NCI-H2081 (cell line): ENCODE data around the gene OPN4.

ENCODE experiments used
- DNase-seq, 2 experiments: peaks; one replicate each; lab custom pipeline; 2025; lab: John Stamatoyannopoulos, UW

OPN4 gene

GRCh38 chr10:86662186-86663045 lies 8.1 kb downstream of the OPN4 start:
- DNase-seq = no peak

- DNase-seq = no peak
These were observed 8.6 kb downstream of the OPN4 start for GRCh38 chr10:86663046-86663345.

DNA sequence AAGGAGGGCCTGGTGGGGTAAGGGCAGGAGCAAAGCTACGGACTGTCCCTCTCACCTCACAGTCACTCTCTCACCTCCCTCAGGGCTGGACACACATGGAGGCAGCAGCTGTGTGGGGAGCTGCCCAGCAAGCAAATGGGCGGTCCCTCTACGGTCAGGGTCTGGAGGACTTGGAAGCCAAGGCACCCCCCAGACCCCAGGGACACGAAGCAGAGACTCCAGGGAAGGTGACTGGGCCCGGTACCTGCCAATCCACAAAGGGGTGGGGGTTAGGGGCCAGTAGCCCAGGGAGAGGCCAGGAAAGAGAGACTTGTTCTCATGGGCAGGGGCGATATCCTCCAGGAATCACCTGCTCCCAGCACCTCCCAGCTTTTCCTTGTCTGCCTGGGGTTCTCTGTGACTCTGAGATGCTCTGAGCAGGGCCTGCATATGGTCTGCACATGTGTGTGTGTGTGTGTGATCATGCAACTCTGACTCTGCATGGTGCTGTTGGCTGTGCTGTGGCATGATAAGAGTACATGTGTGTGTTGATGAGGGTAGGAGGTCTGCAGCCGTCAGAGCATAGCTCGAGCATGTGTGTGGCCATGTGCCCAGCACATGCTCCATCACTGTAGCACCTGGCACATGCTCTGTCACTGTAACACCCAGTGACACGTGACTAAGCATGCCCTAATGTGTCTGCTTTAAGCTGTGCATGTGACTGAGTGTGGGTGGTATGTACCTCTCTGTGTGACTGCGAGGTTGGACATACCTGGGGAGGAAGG lies 9.4 kb downstream of the OPN4 start:
- no peak for DNase-seq

GRCh38 chr10:86664341-86665217 lies 10.2 kb downstream of the OPN4 start:
- no peak for DNase-seq

GRCh38 chr10:86665218-86665607 lies 10.9 kb downstream of the OPN4 start:
- DNase-seq = no peak

- no peak for DNase-seq
These were observed 11.5 kb downstream of the OPN4 start for GRCh38 chr10:86665868-86666267.

DNA sequence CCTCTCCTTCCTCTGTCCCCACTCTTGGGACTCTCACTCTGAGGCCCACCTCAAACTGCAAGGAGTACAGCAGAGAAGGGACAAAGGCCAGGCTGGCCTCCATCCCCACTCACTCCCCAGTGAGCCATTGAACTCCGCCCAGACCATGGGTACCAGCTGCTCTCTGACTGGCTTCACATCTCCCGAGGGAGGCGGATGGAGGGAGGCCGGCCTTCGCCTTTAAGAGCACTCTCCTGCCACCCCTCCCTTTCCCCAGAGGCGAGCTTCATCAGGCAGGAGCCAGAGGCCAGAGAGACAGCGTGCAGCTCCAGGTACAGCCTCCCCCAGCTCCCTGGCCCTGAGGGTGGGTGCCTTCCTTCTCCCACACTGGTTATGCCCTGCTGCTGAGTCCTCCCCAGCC lies 12.2 kb downstream of the OPN4 start:
- no peak for DNase-seq

DNA sequence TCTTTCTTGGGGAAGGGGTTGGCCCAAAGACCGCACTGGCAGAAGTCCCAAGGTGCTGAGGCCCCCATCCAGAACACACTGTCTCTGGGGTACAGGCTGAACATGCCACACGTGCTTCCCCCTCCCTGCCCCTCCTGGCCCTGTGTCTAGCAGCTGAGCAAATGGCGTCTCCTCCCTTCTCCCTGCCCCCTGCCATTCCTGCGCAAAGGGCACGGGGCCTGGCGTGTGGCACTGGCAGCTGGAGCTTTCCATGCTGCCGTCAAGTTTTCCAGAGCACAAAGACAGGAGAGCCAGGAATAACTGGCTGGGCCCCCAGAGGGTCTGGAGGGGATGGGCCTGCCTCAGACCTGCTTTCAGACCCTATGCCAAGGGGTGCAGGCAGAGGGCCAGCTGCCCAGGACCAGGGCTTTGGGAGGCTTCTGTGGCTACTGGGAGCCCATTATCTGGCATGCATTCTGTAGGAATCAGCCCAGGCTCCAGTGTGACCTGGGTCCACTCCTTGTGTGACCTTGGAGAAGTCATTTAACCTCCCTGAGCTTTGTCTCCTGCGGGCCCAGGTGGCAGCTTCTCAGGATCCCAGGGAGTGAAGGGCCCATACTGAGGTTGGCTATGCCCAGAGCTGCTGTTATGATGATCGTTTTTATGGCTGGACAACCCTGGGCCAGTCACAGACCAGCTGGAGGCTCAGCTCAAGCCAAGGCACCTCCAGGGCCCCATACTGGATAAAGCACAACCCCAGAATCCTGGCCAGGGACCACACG lies 13.3 kb downstream of the OPN4 start:
- DNase-seq = no peak

DNA sequence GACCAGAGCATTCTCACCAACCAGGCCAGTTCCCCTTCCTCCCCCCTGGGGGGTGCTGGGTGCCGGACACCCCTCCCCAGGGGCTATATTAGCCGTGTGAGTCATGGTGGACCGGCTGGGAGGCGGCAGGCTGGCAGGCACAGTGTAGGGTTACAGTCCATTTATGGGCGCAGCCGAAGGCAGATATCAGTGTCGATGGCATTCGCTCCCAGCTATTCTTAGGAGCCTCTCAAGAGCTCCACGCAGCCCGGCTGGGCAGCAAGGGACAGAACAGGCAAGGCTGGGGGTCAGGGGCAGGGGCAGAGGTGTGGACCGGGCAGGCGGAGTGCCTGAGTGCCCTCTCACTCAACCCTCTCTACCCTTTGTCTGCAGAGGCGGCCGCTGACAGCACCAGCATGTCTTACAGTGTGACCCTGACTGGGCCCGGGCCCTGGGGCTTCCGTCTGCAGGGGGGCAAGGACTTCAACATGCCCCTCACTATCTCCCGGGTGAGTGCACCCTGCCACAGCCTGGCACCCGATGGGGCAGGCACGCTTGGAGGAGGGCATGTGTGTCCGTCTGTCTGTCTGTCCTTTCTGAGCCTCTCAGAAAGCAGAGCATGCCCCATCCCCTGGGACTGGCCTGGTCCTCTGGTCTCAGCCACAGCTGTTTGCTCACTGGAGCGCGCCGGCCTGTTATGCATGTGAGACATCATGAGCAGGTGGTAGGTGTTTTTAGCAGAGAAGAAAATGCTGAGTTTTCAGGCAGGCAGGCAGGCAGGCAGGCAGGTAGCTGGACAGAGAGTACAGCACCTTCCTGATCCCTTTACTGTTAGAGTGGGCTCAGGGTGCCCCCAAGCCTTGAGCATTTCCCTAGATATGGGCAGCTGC lies 14.2 kb downstream of the OPN4 start, which contains the start of gene LDB3:
LDB3 (plus strand) TSS at position 215 of the 869 bp plus-strand sequence; CDS start at position 396, 181 bp downstream.
- DNase-seq = peak in 1 of 2 experiments; percentile 4

DNA sequence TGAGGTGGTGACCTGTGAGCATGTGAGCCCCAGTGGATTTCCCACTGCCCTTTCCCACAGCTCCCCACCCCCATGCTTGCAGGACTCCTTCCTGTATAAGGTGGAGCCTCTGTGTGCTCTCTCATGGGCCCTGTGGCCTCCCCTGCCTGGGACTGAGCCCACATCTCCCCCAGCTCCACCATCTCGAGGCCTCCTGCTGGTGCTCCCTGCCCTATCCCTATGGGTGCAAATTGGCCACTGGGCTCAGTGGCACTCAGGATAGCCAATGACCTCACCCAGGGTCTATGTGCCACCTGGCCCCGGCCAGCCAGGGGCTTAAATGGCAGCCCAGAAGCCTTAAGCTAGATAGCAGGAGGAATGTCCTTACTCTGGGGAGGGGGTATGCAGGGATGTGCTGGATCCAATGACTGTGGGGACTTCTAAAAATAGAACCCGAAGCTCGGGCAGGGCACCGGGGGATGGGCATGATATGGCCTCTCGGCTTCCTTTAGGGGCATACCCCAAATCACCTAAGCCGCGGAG lies 16.0 kb downstream of the OPN4 start:
- DNase-seq = no peak

DNA sequence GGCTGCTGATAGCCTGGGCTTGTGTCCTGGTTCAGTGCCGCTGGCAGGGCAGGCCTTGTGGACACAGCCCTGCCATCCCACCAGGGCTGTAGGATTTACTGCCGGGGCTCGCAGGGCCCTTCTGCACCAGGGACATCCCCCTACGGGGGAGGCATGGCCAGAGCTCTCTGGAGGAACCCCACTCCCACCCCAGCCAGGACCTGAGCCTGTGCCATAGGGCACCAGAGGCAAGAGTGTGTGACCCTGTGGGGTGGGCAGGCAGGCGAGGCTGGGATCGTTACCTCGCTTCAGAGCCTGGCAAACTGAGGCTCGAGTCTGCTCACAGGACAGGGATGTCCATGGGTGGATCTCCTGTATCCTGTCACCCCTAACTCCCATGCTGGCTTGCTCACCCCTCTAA lies 16.5 kb downstream of the OPN4 start:
- no peak for DNase-seq

DNA sequence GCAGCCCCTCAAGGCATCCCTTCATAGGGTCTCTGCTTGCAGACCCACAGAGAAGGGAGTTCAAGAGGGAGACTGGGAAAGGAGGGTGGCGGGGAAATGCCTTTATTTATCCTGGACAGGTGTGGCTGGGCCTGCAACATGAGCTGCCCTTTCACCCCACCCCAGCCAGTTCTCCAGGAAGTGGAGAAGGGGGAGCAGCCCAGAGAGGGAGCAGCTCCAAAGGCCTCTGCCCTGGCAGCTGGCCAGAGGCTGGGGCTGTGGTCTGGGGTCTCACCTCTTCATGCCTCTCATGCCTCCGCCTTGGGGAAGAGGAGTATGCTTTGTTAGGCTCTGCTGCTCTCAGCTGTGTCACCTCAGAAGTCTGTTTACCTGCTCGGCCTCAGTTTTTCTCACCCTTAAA lies 17.1 kb downstream of the OPN4 start:
- no peak for DNase-seq

DNA sequence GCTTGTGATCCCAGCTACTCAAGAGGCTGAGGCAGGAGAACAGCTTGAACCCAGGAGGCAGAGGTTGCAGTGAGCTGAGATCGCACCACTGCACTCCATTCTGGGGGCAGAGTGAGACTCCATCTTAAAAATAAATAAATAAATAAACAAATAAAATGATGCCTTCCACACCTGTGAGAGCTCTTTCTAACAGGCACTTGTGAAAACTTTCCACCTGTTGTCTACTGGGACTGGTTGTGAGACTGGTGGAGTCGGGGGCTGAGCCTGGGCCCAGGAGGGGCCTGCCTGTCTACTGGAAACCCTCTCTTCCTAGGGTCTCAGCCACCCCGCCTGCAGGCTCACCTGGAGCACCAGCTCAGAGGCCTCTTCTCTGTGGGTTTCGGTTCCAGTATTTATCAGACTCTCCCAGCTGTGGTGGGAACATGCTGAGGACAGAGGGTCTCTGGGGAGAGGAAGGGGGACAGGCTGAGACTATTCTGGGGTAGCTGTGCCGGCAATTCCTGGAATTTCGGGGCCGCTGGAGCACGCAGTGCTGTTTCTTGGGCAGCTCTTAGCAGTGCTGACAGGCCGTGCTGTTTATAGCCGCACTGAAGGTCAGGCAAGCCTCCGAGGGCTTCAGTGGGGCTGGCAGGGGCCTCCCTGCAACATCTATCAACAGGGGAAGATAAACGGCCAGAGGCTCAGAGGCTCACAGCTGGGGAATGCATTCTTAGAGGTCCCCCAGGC lies 17.8 kb downstream of the OPN4 start:
- DNase-seq = no peak

DNA sequence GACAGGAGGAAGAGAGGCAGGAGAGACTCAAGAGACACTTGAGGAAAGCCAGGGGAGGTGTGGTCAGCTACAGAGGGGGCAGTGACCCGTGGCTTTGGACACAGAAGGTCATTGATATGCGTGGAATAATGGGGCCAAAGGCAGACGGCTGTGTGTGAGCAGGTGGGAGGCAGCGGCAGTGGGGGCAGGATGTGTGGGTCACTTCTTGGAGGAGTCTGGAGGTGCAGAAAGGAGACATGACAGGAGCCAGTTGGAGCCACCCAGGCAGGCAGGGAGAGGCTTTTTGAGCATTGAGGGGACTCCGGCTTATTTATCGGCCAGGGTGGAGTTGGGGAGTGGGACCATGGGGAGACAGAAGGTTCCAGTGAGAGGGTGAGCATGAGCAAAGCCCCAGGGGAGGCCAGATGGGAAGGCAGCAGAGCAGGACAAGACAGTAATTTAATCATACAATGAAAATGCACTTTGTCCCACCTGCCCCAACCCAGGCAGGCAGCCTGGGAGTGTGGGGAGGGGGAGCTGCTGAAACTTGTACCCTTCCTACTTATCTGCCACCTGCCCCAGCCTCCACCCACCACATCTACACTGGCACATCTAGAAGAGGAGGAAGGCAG lies 19.0 kb downstream of the OPN4 start:
- DNase-seq = peak in 1 of 2 experiments; percentile 34

DNA sequence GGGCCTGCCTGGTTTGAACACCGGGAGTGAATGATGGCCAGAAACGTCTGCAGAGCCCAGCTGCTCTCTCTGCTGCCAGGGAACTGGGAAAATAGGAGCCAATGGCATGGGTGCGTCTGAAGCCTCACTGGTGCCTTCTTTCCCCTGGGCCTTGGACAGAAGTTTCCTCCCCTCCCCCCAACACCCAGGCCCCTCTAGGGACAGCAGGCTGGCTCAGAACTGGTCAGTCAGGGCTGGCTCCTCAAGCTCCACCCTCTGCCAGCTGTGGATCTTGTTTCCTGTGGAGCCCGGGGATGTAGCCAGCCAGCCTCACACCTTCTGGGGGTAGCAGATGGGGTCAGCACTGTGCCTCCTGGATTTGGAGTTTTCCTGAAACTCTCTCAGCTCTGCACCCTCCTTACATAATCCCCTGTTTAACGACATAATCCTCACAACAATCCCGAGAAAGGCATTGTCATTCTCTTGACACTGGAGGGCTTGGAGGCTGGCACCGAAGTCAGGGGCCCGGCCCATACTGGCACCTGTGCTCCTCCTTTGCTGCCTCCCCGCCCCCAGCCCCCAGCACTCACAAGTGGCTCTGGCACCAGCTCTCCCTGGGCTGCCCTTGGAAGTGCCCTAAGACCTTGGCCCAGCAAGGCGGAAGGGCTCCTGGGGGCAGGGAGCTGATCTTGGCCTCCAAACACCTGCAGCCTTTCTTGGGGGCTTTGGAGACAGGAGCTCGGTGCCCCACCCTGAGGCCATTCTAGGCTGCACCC lies 19.7 kb downstream of the OPN4 start:
- peak in 1 of 2 experiments; percentile 34 for DNase-seq

- DNase-seq = no peak
These were observed 20.6 kb downstream of the OPN4 start for GRCh38 chr10:86674912-86675311.

GRCh38 chr10:86677374-86677773 lies 23.0 kb downstream of the OPN4 start:
- no peak for DNase-seq

GRCh38 chr10:86678999-86679792 lies 24.8 kb downstream of the OPN4 start:
- DNase-seq = no peak
